Measurements from ENCODE around the gene TRIM39.

GRCh38 chr6:30321692-30322388 is 4.9 kb upstream of the TRIM39 start:
- TF ChIP-seq CTCF (IDR thresholded peaks at IDR 0.05) (no peak), POLR2A (IDR thresholded peaks at IDR 0.05) (no peak)

All from uterus (tissue), 2 donors.